Activated naive CD8-positive, alpha-beta T cell treated with anti-CD3 and anti-CD28 coated beads, Interleukin-2, amount 50 U/mL, for 24 hours (primary cell): Measurements from ENCODE around the gene SAFB.

ENCODE experiments used
- ATAC-seq: fragments of 150-1000 bp; cut with Tn5 transposase; one replicate; pipeline ENCODE4 v1.10.0; 2021
- DNase-seq: peaks from one replicate; pipeline ENCODE4 v3.0.0; 2021
- H3K27ac Mint-ChIP-seq: one replicate; pipeline ENCODE4 v1.8.0; 2021; ENCODE audit warnings: mild to moderate bottlenecking, mixed read lengths
- H3K27me3 Mint-ChIP-seq: one replicate; pipeline ENCODE4 v1.8.0; 2021; ENCODE audit warnings: mixed read lengths
- H3K36me3 Mint-ChIP-seq: one replicate; pipeline ENCODE4 v1.8.0; 2021; ENCODE audit warnings: low read depth, mixed read lengths
- H3K4me1 Mint-ChIP-seq: one replicate; pipeline ENCODE4 v1.8.0; 2021; ENCODE audit warnings: mixed read lengths
- H3K4me3 Mint-ChIP-seq: one replicate; pipeline ENCODE4 v1.8.0; 2021; ENCODE audit warnings: mild to moderate bottlenecking, moderate library complexity, mixed read lengths
- H3K9me3 Mint-ChIP-seq: one replicate; pipeline ENCODE4 v1.8.0; 2021; ENCODE audit warnings: mixed read lengths

SAFB gene

GRCh38 chr19:5622465-5623396 lies at the start of gene SAFB, which contains the start of gene SAFB2:
Gene SAFB, plus strand, starts transcription at chr19:5623083. Its CDS starts 123 bp downstream, at chr19:5623206.
Gene SAFB2, minus strand, starts transcription at chr19:5622776. Its CDS starts 61 bp downstream, at chr19:5622715.
- H3K4me1 Mint-ChIP-seq = peaks cover 73% of the 10 kb centered on the region
- peak; percentile 99 for DNase-seq
- peak within 1 kb of the TSS; percentile 100 for H3K27ac Mint-ChIP-seq
- no peaks in the 10 kb centered on the region for H3K9me3 Mint-ChIP-seq
- peaks cover 3% of the 10 kb centered on the region for H3K27me3 Mint-ChIP-seq
- peak within 1 kb of the TSS; percentile 100 for H3K4me3 Mint-ChIP-seq
- H3K36me3 Mint-ChIP-seq = peaks cover 74% of the 10 kb centered on the region
- peak; percentile 88 for ATAC-seq

- H3K27me3 Mint-ChIP-seq = no peaks in the 10 kb centered on the region
- no peak for DNase-seq
- no peaks in the 10 kb centered on the region for H3K36me3 Mint-ChIP-seq
- no peak overlapping the region for H3K4me3 Mint-ChIP-seq
- no peak overlapping the region for H3K27ac Mint-ChIP-seq
- ATAC-seq = no peak
- no peaks in the 10 kb centered on the region for H3K9me3 Mint-ChIP-seq
- H3K4me1 Mint-ChIP-seq = peaks cover 8% of the 10 kb centered on the region
These were observed 47.3 kb upstream of the SAFB start for GRCh38 chr19:5575590-5575989.

GRCh38 chr19:5578097-5578846 lies 44.6 kb upstream of the SAFB start:
- Mint-ChIP-seq H3K9me3 (no peaks in the 10 kb centered on the region), H3K4me3 (no peak overlapping the region)

GRCh38 chr19:5579286-5579685 lies 43.6 kb upstream of the SAFB start:
- ATAC-seq (no peak), DNase-seq (no peak)
- peaks cover 8% of the 10 kb centered on the region for H3K4me1 Mint-ChIP-seq
- H3K9me3 Mint-ChIP-seq = no peaks in the 10 kb centered on the region
- H3K27ac Mint-ChIP-seq = no peak overlapping the region
- peaks cover 5% of the 10 kb centered on the region for H3K36me3 Mint-ChIP-seq
- H3K27me3 Mint-ChIP-seq = no peaks in the 10 kb centered on the region
- no peak overlapping the region for H3K4me3 Mint-ChIP-seq

More at GRCh38 chr19:5578097-5578846, 44.6 kb upstream of the SAFB start:
- Mint-ChIP-seq H3K4me1 (peaks cover 8% of the 10 kb centered on the region), H3K27me3 (no peaks in the 10 kb centered on the region), H3K27ac (no peak overlapping the region), H3K36me3 (peaks cover 4% of the 10 kb centered on the region)
- DNase-seq = peak; percentile 81
- peak; percentile 82 for ATAC-seq

GRCh38 chr19:5579697-5580096 lies 43.2 kb upstream of the SAFB start:
- no peak overlapping the region for H3K27ac Mint-ChIP-seq
- H3K9me3 Mint-ChIP-seq = no peaks in the 10 kb centered on the region
- H3K27me3 Mint-ChIP-seq = no peaks in the 10 kb centered on the region
- peaks cover 5% of the 10 kb centered on the region for H3K36me3 Mint-ChIP-seq
- DNase-seq = no peak
- ATAC-seq = no peak
- H3K4me3 Mint-ChIP-seq = no peak overlapping the region
- H3K4me1 Mint-ChIP-seq = peaks cover 8% of the 10 kb centered on the region

GRCh38 chr19:5580161-5580571 lies 42.7 kb upstream of the SAFB start:
- Mint-ChIP-seq H3K27me3 (no peaks in the 10 kb centered on the region), H3K36me3 (peaks cover 5% of the 10 kb centered on the region), H3K27ac (no peak overlapping the region), H3K4me1 (peaks cover 8% of the 10 kb centered on the region), H3K9me3 (no peaks in the 10 kb centered on the region), H3K4me3 (no peak overlapping the region)
- no peak for ATAC-seq
- DNase-seq = no peak

GRCh38 chr19:5585461-5586299 lies 37.2 kb upstream of the SAFB start:
- Mint-ChIP-seq H3K27ac (peak overlapping the region; percentile 46), H3K27me3 (no peaks in the 10 kb centered on the region), H3K4me1 (peaks cover 19% of the 10 kb centered on the region), H3K9me3 (no peaks in the 10 kb centered on the region), H3K4me3 (no peak overlapping the region), H3K36me3 (peaks cover 28% of the 10 kb centered on the region)
- ATAC-seq (peak; percentile 63), DNase-seq (peak; percentile 58)

GRCh38 chr19:5586300-5587070 lies 36.4 kb upstream of the SAFB start:
- DNase-seq (no peak), ATAC-seq (no peak)
- H3K4me1 Mint-ChIP-seq = peaks cover 19% of the 10 kb centered on the region
- peaks cover 32% of the 10 kb centered on the region for H3K36me3 Mint-ChIP-seq
- no peaks in the 10 kb centered on the region for H3K27me3 Mint-ChIP-seq
- H3K4me3 Mint-ChIP-seq = no peak overlapping the region
- H3K27ac Mint-ChIP-seq = no peak overlapping the region
- H3K9me3 Mint-ChIP-seq = no peaks in the 10 kb centered on the region

- H3K4me1 Mint-ChIP-seq = peaks cover 19% of the 10 kb centered on the region
- DNase-seq (no peak), ATAC-seq (no peak)
- H3K4me3 Mint-ChIP-seq = no peak overlapping the region
- H3K36me3 Mint-ChIP-seq = peaks cover 37% of the 10 kb centered on the region
- no peaks in the 10 kb centered on the region for H3K9me3 Mint-ChIP-seq
- no peak overlapping the region for H3K27ac Mint-ChIP-seq
- no peaks in the 10 kb centered on the region for H3K27me3 Mint-ChIP-seq
These were observed 35.8 kb upstream of the SAFB start for GRCh38 chr19:5587071-5587455.

- no peak for DNase-seq
- H3K27me3 Mint-ChIP-seq = no peaks in the 10 kb centered on the region
- H3K27ac Mint-ChIP-seq = no peak overlapping the region
- H3K9me3 Mint-ChIP-seq = no peaks in the 10 kb centered on the region
- peaks cover 40% of the 10 kb centered on the region for H3K36me3 Mint-ChIP-seq
- peaks cover 19% of the 10 kb centered on the region for H3K4me1 Mint-ChIP-seq
- H3K4me3 Mint-ChIP-seq = no peak overlapping the region
- no peak for ATAC-seq
These were observed 35.2 kb upstream of the SAFB start for GRCh38 chr19:5587661-5588060.

- Mint-ChIP-seq H3K9me3 (no peaks in the 10 kb centered on the region), H3K27me3 (no peaks in the 10 kb centered on the region), H3K4me1 (peaks cover 19% of the 10 kb centered on the region), H3K27ac (peak overlapping the region; percentile 21), H3K36me3 (peaks cover 46% of the 10 kb centered on the region), H3K4me3 (no peak overlapping the region)
- DNase-seq = no peak
- ATAC-seq = no peak
These were observed 34.4 kb upstream of the SAFB start for GRCh38 chr19:5588441-5588840.

GRCh38 chr19:5588906-5589676 lies 33.8 kb upstream of the SAFB start:
- Mint-ChIP-seq H3K4me3 (no peak overlapping the region), H3K27me3 (no peaks in the 10 kb centered on the region), H3K4me1 (peaks cover 19% of the 10 kb centered on the region), H3K9me3 (no peaks in the 10 kb centered on the region), H3K27ac (peak overlapping the region; percentile 5), H3K36me3 (peaks cover 46% of the 10 kb centered on the region)
- DNase-seq = no peak
- ATAC-seq = no peak
